Measurements from ENCODE around the gene ALPI.

Gene ALPI

GRCh38 chr2:232485757-232486557 is 30.0 kb downstream of the ALPI start:
- DNase-seq (ENCODE audit: low read depth) = no peak

- no peak for DNase-seq (ENCODE audit: low read depth)
Observed at GRCh38 chr2:232486558-232487384, 30.8 kb downstream of the ALPI start.

DNA sequence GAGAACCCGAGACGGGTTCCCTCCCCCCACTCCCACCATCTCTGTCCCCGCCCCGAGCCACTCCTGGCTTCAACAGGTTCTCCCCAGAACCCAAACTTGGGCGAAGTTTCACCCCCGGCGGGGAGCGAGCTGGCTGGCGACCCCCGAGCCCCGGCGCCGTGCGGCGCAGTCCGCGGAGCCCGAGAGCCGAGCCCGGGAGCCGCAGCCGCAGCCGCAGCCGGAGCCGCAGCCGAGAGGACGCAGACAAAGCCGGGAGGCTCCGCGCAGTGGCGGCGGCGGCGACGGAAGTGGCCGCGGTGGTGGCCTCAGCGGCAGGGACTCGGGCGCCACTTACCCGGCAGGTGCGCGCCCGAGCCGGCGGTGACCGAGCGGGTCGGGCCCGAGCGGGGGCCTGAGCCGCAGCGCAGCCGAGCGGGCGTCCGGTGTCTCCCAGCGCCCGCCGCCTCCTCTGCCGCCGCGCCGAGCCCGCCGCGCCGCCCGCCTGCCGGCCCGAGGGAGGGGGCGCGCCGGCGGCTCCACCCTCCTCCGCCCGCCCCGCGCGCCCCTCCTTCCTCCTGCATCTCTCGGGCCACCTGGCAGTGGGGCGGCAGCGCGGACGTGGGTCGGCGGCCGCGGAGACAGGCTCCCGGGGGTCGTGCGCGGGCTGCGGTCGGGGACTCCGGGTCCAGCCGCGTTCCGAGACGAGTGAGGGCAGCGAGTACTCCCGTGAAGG is 31.6 kb downstream of the ALPI start, which contains the start of gene ECEL1:
Gene ECEL1, minus strand, starts transcription at position 450 of the 712 bp plus-strand sequence. CDS start 1,181 bp downstream, outside the sequence.
- DNase-seq (ENCODE audit: low read depth) = no peak

GRCh38 chr2:232488097-232488711 is 32.3 kb downstream of the ALPI start:
- DNase-seq (ENCODE audit: low read depth) = no peak

GRCh38 chr2:232488721-232489300 is 32.9 kb downstream of the ALPI start:
- DNase-seq (ENCODE audit: low read depth) = no peak

DNA sequence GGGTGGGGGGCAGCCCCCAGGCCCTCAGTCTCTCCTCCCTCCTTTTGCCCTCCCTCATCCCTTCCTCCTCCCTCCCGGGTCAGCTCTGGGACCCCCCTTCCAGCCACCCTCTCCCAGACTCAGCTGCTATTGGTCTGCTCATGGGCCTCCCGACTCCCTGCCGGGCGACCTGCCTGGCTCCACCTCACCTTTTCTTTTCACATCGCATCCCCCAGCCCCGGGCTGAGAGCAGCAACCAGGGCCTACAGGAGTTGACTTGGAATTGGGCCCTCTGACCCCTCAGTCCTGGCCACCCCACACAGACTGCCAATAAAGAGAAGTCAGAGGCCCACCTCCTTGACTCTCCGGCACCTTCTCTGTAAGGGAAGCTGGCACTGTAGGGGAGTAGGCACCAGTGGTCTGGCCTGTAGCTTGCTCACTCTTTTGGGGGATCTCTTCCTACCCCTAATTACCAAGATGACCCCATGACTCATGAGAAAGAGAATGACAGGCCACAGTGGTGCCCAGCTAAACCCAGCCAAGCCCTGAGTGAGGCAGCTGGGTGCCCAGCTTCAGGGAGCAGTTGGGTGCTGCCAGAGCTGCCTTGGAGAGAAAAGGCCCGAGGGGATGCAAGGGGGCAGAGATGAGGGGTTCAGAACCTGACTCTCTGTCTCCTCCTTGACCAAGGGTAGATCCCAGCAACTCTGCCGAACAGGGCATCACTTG is 33.7 kb downstream of the ALPI start:
- DNase-seq (ENCODE audit: low read depth) = no peak

- no peak for DNase-seq (ENCODE audit: low read depth)
Observed at GRCh38 chr2:232490221-232491138, 34.5 kb downstream of the ALPI start.

GRCh38 chr2:232491139-232491780 is 35.3 kb downstream of the ALPI start:
- DNase-seq (ENCODE audit: low read depth) = no peak

DNA sequence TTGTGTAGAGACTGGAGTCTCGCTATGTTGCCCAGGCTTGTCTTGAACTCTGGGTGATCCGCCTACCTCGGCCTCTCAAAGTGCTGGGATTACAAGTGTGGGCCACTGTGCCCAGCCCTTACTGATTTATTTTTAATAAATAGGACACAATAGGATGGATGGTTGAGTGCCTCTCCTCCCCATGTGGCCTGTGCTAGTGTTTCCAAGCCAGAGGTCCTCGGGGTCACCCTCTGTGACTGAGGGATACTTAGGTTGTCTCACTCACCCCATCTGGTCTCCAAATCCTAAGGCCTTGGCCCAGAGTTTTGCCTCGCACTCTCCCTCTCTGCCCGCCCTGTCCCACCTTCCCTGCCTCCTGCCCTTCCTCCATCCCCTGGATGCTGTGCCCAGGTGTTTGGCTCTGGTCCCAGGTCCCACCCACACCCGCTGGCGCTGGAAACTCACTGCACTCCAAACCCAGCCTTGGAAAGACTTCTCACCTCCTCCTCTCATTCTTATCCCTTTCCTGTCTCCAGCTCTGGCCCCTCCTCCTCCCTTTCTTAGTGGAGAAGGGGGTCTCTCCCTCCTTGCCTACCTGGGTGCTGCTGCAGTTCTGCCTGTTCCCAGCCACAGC is 36.4 kb downstream of the ALPI start:
- no peak for DNase-seq (ENCODE audit: low read depth)

DNA sequence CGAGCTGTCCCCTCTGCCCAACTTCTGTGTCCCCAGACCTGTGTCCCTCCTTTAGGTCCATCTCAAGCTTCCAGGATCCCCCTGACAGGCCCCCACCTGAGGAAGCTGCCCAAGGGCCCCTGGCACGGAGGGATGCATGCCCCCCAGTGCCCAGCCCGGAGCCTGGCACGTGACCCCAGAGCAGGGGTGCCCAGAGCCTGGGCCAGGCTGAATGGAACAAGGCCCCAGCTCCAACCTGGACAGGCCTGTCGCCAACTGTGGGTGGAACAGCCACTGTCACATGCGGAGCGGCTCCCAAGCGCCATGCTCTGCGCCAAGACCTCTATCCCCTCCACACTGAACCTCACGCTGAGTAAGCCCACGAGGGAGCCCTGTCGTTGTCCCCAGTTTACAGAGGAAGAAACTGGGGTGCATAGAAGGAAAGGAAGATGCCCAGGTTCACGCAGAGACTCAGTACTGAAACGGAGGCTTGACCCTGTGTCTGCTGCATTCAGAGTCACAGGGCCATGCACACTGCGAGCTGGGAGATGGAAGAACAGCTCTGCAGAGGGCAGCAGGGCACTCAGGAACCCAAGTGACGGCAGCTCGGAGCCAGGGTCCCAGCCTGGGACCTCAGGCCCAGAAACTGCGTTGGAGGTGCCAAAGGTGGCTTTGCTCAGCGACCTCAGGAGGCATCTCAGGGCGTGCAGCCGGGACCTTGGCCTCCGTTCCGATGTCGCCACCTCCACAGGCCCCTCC is 37.2 kb downstream of the ALPI start:
- no peak for DNase-seq (ENCODE audit: low read depth)

- DNase-seq (ENCODE audit: low read depth) = no peak
Observed at GRCh38 chr2:232493701-232494474, 37.9 kb downstream of the ALPI start.

DNA sequence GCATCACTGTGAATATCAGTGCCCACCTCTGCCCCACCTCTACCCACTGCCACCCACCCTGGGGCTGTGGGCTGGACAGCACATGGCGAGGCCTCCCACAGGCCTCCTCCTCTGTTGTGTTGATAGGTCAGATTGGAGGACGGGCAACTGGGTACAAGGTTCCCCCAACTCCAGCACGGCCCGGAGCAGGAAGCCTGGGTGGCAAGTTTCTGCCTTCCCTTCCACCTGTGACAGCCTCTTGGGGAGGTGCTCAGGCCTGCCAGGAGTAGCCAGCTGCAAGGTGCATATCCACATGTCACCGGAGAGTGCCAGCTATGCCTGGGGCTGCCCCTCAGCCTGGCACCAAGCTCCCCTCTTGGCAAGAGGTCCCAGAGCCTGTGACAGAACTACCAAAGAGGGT is 38.6 kb downstream of the ALPI start:
- DNase-seq (ENCODE audit: low read depth) = no peak

DNA sequence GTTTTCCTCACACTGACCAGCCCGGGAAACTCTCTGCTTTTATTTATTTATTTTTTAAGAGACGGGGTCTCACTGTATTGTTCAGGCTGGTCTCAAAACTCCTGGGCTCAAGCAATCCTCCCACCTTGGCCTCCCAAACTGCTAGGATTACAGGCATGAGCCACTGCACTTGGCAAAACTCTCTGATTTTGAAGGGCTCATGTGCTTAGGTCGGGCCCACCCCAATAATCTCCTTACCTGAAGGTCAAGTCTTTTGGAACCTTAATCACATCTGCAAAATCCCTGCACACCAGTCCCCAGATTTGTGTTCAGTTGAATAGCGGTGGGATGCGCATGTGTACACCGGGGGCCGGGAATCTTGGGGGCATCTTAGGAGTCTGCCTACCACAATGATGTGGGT is 39.3 kb downstream of the ALPI start:
- DNase-seq (ENCODE audit: low read depth) = no peak

GRCh38 chr2:232496501-232497270 is 40.7 kb downstream of the ALPI start:
- no peak for DNase-seq (ENCODE audit: low read depth)

GRCh38 chr2:232497348-232497747 is 41.4 kb downstream of the ALPI start:
- DNase-seq (ENCODE audit: low read depth) = no peak

DNA sequence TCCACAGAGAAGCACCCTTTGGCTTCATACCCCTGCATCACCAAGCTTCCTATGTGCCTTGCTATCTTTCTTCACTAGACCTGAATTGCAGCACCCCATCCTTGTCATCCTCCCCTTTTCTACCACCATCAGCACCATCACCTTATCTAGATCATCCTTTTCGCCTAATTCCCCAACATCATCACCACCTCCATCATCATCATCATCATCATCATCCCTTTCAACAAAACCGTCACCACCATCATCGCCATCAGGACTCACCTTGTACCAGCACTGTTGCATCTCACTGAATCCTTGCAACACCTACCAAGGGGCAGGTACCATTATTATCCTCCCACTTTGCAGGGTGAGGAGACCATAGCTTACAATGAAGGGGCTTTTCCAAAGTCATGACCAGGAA is 42.5 kb downstream of the ALPI start:
- DNase-seq (ENCODE audit: low read depth) = no peak

DNA sequence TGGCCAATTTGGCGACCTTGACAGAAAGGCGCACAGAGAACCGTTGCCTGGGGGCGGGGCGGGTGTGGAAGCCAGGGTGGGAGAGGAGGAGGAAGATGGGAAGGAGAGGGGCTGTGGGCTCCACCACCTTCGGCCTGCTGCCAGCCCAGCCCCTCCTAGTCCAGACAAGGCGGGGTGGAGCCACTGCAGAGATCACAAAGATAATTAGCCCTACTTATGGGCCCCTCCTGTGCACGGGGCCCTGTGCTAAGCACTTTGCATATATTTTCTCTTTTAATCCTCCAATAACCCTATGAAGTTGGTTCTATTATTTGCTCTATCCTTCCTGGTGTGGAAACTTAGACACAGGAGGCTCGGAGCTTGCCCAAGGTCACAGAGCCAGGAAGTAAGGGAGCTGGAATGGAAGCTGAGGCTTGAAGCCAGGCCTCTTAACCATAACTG is 45.4 kb downstream of the ALPI start:
- no peak for DNase-seq (ENCODE audit: low read depth)

Measured in GM04504 (cell line).